Activated B cell treated with CpG ODN at 0.5 μM for 24 hours (primary cell): ENCODE data around the gene STRAP. TPM values are rescaled to one million over a fixed set of nuclear protein-coding genes. Genes with fewer than 3 reads are reported as not detected.
"Not testable (repeated sequence)": the region's sequence is repeated elsewhere in the genome, so short reads cannot be mapped to it uniquely, and the experiment has no call there.

Experiments used
- ATAC-seq: fragments of 200-7000 bp; cut with Tn5 transposase; one replicate; pipeline ENCODE4 v1.10.0; 2021; ENCODE audit warnings: low read depth, mild to moderate bottlenecking, moderate library complexity
- CTCF ChIA-PET: fragments of 350-600 bp; sonication (Branson Sonifier 250); formaldehyde crosslinking; loops from one replicate; lab custom pipeline; 2021; ENCODE audit warnings: antibody characterized with exemption; lab: Charles Lee
- POLR2A ChIA-PET: fragments of 350-600 bp; sonication (Branson Sonifier 250); formaldehyde crosslinking; loops from one replicate; lab custom pipeline; 2021; ENCODE audit warnings: antibody characterized with exemption; lab: Charles Lee
- DNase-seq: peaks from one replicate; pipeline ENCODE4 v3.0.0; 2022
- H3K27ac Mint-ChIP-seq: one replicate; pipeline ENCODE4 v1.8.0; 2020; ENCODE audit warnings: mixed read lengths
- H3K27me3 Mint-ChIP-seq: one replicate; pipeline ENCODE4 v1.8.0; 2021; ENCODE audit warnings: mixed read lengths
- H3K36me3 Mint-ChIP-seq: one replicate; pipeline ENCODE4 v1.8.0; 2021; ENCODE audit warnings: low read depth, mixed read lengths
- H3K4me1 Mint-ChIP-seq: one replicate; pipeline ENCODE4 v1.8.0; 2021; ENCODE audit warnings: mixed read lengths
- H3K4me3 Mint-ChIP-seq: one replicate; pipeline ENCODE4 v1.8.0; 2020; ENCODE audit warnings: mild to moderate bottlenecking, mixed read lengths
- H3K9me3 Mint-ChIP-seq: one replicate; pipeline ENCODE4 v1.8.0; 2020; ENCODE audit warnings: mixed read lengths
- CTCF ChIP-seq: fragments of 200-600 bp; IDR thresholded peaks from one replicate; pipeline ENCODE4 v1.8.0; 2022; ENCODE audit warnings: antibody characterized with exemption, mild to moderate bottlenecking
- intact Hi-C: fragments of 100-400 bp; cut with micrococcal nuclease; formaldehyde crosslinking; loops from one replicate; pipeline ENCODE4 v1.15.1; 2024
- total RNA-seq: library from RNA; stranded (reverse); gene quantifications from 2 replicates; pipeline ENCODE4 v1.2.3, GENCODE V29; 2022

STRAP gene
- total RNA-seq, 1 donor from 2014 or later = 82.3 TPM

GRCh38 chr12:15937902-15938301, 55.7 kb downstream of the STRAP start:
- intact Hi-C loops = no loop called here
- ChIA-PET POLR2A (no interaction called here), CTCF (no interaction called here)
- no peak overlapping the region for H3K27ac Mint-ChIP-seq
- ATAC-seq (no peak), DNase-seq (no peak)
- TF ChIP-seq CTCF = no peak
- H3K27me3 Mint-ChIP-seq = no peaks in the 10 kb centered on the region
- peaks cover 11% of the 10 kb centered on the region for H3K4me1 Mint-ChIP-seq
- peaks cover 7% of the 10 kb centered on the region for H3K9me3 Mint-ChIP-seq
- peaks cover 16% of the 10 kb centered on the region for H3K36me3 Mint-ChIP-seq
- no peak overlapping the region for H3K4me3 Mint-ChIP-seq

GRCh38 chr12:15939111-15939510, 56.9 kb downstream of the STRAP start:
- POLR2A ChIA-PET = no interaction called here
- Mint-ChIP-seq H3K36me3 (peaks cover 18% of the 10 kb centered on the region), H3K4me1 (peaks cover 11% of the 10 kb centered on the region), H3K27ac (no peak overlapping the region), H3K27me3 (no peaks in the 10 kb centered on the region), H3K9me3 (peaks cover 7% of the 10 kb centered on the region), H3K4me3 (no peak overlapping the region)
- intact Hi-C loops = no loop called here
- CTCF ChIA-PET = no interaction called here
- DNase-seq (no peak), ATAC-seq (no peak)
- no peak for TF ChIP-seq CTCF

GRCh38 chr12:15942475-15942874, 60.3 kb downstream of the STRAP start:
- ChIA-PET CTCF (no interaction called here), POLR2A (no interaction called here)
- Mint-ChIP-seq H3K27ac (no peak overlapping the region), H3K4me1 (peaks cover 20% of the 10 kb centered on the region), H3K27me3 (no peaks in the 10 kb centered on the region), H3K36me3 (peaks cover 21% of the 10 kb centered on the region), H3K4me3 (no peak overlapping the region), H3K9me3 (peaks cover 7% of the 10 kb centered on the region)
- no peak for ATAC-seq
- intact Hi-C loops = no loop called here
- no peak for TF ChIP-seq CTCF
- DNase-seq = no peak

GRCh38 chr12:15943519-15943918, 61.3 kb downstream of the STRAP start:
- peaks cover 15% of the 10 kb centered on the region for H3K4me1 Mint-ChIP-seq
- H3K27me3 Mint-ChIP-seq, intact Hi-C loops, H3K27ac Mint-ChIP-seq, DNase-seq, POLR2A ChIA-PET, H3K4me3 Mint-ChIP-seq, ATAC-seq, CTCF ChIA-PET, H3K9me3 Mint-ChIP-seq: not testable (repeated sequence)
- peaks cover 19% of the 10 kb centered on the region for H3K36me3 Mint-ChIP-seq

GRCh38 chr12:15948461-15948860, 66.3 kb downstream of the STRAP start:
- CTCF ChIA-PET, POLR2A ChIA-PET, H3K36me3 Mint-ChIP-seq, intact Hi-C loops, H3K4me3 Mint-ChIP-seq, H3K27me3 Mint-ChIP-seq, H3K27ac Mint-ChIP-seq, H3K9me3 Mint-ChIP-seq, ATAC-seq, DNase-seq: not testable (repeated sequence)
- peaks cover 15% of the 10 kb centered on the region for H3K4me1 Mint-ChIP-seq

Other genes starting within 250 kb of the STRAP start
- gene EPS8, start 93.0 kb upstream of the STRAP start, total RNA-seq = 0.73 and 0.89 TPM in 2 replicates
- gene DERA, start 28.9 kb downstream of the STRAP start, total RNA-seq = 21.2 and 22.1 TPM in 2 replicates